ENCODE data around the gene HTR1B.

The HTR1B gene

GRCh38 chr6:77482981-77483380, 19.7 kb upstream of the HTR1B start:
- in situ Hi-C loops (cut with HindIII; ENCODE audit: low sequenced_read_pairs), result no loop called here
- no peak for TF ChIP-seq CTCF (IDR thresholded peaks at IDR 0.05; ENCODE audit: low read depth, low read length)
- no peak for DNase-seq (ENCODE audit: low read depth, low spot score)
- H3K4me3 ChIP-seq (ENCODE audit: low read depth, low read length), result no peak overlapping the region

GRCh38 chr6:77474973-77475372, 11.7 kb upstream of the HTR1B start:
- H3K4me3 ChIP-seq (ENCODE audit: low read depth, low read length), result no peak overlapping the region
- TF ChIP-seq CTCF (IDR thresholded peaks at IDR 0.05; ENCODE audit: low read depth, low read length), result no peak
- in situ Hi-C loops (cut with HindIII; ENCODE audit: low sequenced_read_pairs), result no loop called here
- no peak for DNase-seq (ENCODE audit: low read depth, low spot score)

DNA sequence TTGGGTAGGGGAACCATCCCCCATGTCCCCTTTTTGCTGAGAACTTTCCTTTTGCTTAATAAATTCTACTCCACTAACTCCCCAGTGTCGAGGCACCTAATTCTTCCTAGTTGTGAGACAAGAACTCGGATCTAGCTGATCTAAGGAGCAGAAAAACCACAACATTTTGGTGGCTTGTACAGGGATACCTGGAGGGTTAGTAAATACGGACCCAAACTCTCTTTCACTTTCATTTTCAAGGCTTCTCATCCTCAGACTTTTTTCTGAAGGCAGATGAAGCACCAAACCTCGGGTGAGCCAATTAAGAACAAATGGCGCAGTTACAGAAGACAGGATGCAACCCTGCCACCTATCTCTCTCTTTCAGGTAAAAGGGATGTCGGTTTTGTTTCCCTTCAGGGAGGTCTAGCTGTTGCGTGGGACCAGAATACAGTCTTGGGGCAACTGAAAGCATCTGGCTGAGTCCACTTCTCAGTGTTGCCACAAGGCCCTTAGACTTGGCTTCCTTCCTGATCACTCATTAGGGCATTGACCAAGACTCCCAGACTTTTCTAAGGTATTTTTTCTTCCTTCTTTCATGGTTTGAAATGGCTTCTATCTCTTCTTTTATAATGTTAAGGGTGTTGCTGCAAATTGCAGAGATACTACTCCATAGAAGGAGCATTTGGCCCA, 11.1 kb upstream of the HTR1B start:
- TF ChIP-seq CTCF (IDR thresholded peaks at IDR 0.05; ENCODE audit: low read depth, low read length), result no peak
- no peak overlapping the region for H3K4me3 ChIP-seq (ENCODE audit: low read depth, low read length)
- in situ Hi-C loops (cut with HindIII; ENCODE audit: low sequenced_read_pairs), result no loop called here
- no peak for DNase-seq (ENCODE audit: low read depth, low spot score)

DNA sequence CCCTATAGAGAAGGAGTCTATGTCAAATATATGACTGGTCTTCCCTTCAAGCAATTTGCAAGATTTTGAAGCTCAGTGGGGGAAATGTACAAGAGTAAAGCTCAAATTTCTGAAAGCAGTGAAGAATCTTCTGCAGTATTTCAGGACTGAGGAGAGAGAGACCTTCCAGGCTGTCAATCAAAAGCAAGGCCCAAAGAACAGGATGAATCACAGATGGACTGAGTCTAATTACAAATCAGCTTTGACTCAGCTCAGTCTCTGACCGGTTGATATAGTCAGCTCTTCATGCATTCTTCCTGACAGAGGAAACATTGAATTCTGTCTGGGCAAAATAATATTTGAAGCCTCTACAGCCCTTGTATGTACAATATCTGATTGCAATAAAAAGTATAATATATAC, 7.7 kb upstream of the HTR1B start:
- in situ Hi-C loops (cut with HindIII; ENCODE audit: low sequenced_read_pairs), result no loop called here
- DNase-seq (ENCODE audit: low read depth, low spot score), result no peak
- no peak overlapping the region for H3K4me3 ChIP-seq (ENCODE audit: low read depth, low read length)
- no peak for TF ChIP-seq CTCF (IDR thresholded peaks at IDR 0.05; ENCODE audit: low read depth, low read length)

GRCh38 chr6:77468939-77469338, 5.6 kb upstream of the HTR1B start:
- H3K4me3 ChIP-seq (ENCODE audit: low read depth, low read length), result no peak overlapping the region
- no peak for DNase-seq (ENCODE audit: low read depth, low spot score)
- TF ChIP-seq CTCF (IDR thresholded peaks at IDR 0.05; ENCODE audit: low read depth, low read length), result no peak
- in situ Hi-C loops (cut with HindIII; ENCODE audit: low sequenced_read_pairs), result no loop called here

DNA sequence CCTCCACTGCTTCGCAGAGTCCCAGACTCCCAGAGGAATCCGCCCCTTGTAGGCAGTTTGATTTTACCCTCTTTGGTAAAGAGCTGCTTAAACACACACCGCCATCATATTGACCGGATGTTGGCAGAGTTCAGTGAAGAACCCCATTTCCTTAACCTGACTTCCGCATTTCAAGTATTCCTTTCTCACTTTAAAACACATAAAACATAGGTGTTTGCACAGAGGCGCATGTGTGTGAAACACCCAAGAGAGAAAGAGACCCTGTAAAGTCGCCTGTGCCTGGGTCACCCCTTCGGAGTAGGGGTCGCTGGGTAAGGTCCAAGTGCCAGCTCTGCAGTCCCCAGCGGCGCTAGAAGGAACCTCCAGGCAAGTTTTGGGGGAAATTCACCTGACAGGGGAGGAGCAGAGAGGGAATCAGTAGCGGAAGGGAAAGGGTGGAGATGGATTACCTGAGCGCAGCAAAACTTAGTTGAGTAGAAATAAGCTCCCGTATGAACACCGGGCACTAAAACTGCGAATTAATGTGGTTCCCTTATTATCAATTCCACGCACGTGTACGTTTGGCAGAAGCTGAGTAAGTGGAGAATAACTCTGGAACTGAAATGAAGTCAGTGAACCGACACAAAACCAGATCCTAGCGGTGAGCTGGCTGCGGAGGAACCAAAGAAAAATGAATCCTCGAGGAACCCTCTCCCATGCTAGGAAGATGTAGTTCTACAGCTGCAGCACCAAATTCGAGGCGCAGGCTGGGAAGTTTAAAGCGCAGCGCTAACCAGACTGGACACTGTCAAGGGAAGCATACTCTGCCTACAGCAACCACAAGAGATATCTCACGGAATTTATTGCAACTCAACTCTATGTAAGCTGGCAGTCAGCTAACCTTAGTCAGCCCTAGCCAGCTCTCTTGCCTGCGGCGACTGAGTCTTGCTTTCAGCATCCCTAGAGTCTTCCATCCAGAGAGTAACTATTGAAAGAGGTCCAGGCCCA, 3.5 kb upstream of the HTR1B start:
- peak; percentile 48 for DNase-seq (ENCODE audit: low read depth, low spot score)
- H3K4me3 ChIP-seq (ENCODE audit: low read depth, low read length), result peak overlapping the region; percentile 63
- peak; percentile 14 for TF ChIP-seq CTCF (IDR thresholded peaks at IDR 0.05; ENCODE audit: low read depth, low read length)
- in situ Hi-C loops (cut with HindIII; ENCODE audit: low sequenced_read_pairs), result no loop called here
